ENCODE results near the gene EXOC6B. TPM values are rescaled to one million over a fixed set of nuclear protein-coding genes. Genes with fewer than 3 reads are reported as not detected.
A peak's percentile ranks its signal among the peaks of the same experiment; 100 is the strongest.
"Not testable (repeated sequence)": the region's sequence is repeated elsewhere in the genome, so short reads cannot be mapped to it uniquely, and the experiment has no call there.

EXOC6B gene
- total RNA-seq, 4 donors from 2014 or later = 21.0 to 57.7 (median 36.1) TPM

- intact Hi-C loops (cut with DNase I) = no loop called here
- Histone ChIP-seq H3K27me3 (no peaks in the 10 kb centered on the region), H3K4me3 (no peak overlapping the region), H3K9me3 (no peaks in the 10 kb centered on the region), H3K27ac (no peak overlapping the region), H3K36me3 (no peaks in the 10 kb centered on the region), H3K4me1 (peaks cover 0 to 8% (median 4%) of the 10 kb centered on the region in 3 donors)
- no peak for TF ChIP-seq POLR2A (IDR thresholded peaks at IDR 0.05)
- WGBS, 2 donors = 85 to 93% methylated on average over 2 of the region's 2 CpGs
- DNase-seq = no peak
Measured at GRCh38 chr2:72572501-72572900, 253.3 kb downstream of the EXOC6B start.

GRCh38 chr2:72570413-72570812 lies 255.4 kb downstream of the EXOC6B start:
- no peaks in the 10 kb centered on the region for H3K9me3 ChIP-seq
- 93 to 94% methylated on average over 1 of the region's 1 CpG for WGBS, 2 donors
- DNase-seq = no peak
- TF ChIP-seq CTCF (IDR thresholded peaks at IDR 0.05) (no peak), POLR2A (IDR thresholded peaks at IDR 0.05) (no peak)
- intact Hi-C loops (cut with DNase I) = no loop called here
- H3K4me3 ChIP-seq = no peak overlapping the region
- no peaks in the 10 kb centered on the region for H3K36me3 ChIP-seq
- H3K27ac ChIP-seq = no peak overlapping the region
- no peaks in the 10 kb centered on the region for H3K27me3 ChIP-seq
- no peaks in the 10 kb centered on the region for H3K4me1 ChIP-seq

- peak overlapping the region in 1 of 4 donors; percentile 45 for H3K27ac ChIP-seq
- no peaks in the 10 kb centered on the region for H3K27me3 ChIP-seq
- H3K9me3 ChIP-seq = no peaks in the 10 kb centered on the region
- peaks cover 0 to 23% (median 8%) of the 10 kb centered on the region in 3 donors for H3K4me1 ChIP-seq
- no peak for DNase-seq
- intact Hi-C loops (cut with DNase I) = no loop called here
- H3K36me3 ChIP-seq = peaks cover 0 to 11% (median 0%) of the 10 kb centered on the region in 3 donors
- TF ChIP-seq CTCF (IDR thresholded peaks at IDR 0.05) = no peak
- no peak for TF ChIP-seq POLR2A (IDR thresholded peaks at IDR 0.05)
- no peak overlapping the region for H3K4me3 ChIP-seq
- 49 to 51% methylated on average over 4 of the region's 4 CpGs for WGBS, 2 donors
Measured at GRCh38 chr2:72562451-72563153, 263.2 kb downstream of the EXOC6B start.

- peaks cover 0 to 23% (median 8%) of the 10 kb centered on the region in 3 donors for H3K4me1 ChIP-seq
- WGBS, 2 donors = 63 to 64% methylated on average over 4 of the region's 4 CpGs
- H3K4me3 ChIP-seq = no peak overlapping the region
- H3K27ac ChIP-seq = peak overlapping the region in 1 of 4 donors; percentile 45
- no peaks in the 10 kb centered on the region for H3K27me3 ChIP-seq
- H3K9me3 ChIP-seq = no peaks in the 10 kb centered on the region
- intact Hi-C loops (cut with DNase I) = no loop called here
- TF ChIP-seq POLR2A (IDR thresholded peaks at IDR 0.05) (no peak), CTCF (IDR thresholded peaks at IDR 0.05) (no peak)
- DNase-seq = no peak
- peaks cover 0 to 11% (median 0%) of the 10 kb centered on the region in 3 donors for H3K36me3 ChIP-seq
Measured at GRCh38 chr2:72561621-72562318, 264.1 kb downstream of the EXOC6B start.

GRCh38 chr2:72555943-72556342 lies 269.9 kb downstream of the EXOC6B start:
- H3K4me3 ChIP-seq = no peak overlapping the region
- no peaks in the 10 kb centered on the region for H3K27me3 ChIP-seq
- peaks cover 0 to 7% (median 0%) of the 10 kb centered on the region in 3 donors for H3K4me1 ChIP-seq
- intact Hi-C loops (cut with DNase I) = no loop called here
- H3K27ac ChIP-seq = no peak overlapping the region
- H3K9me3 ChIP-seq = peaks cover 0 to 9% (median 0%) of the 10 kb centered on the region in 3 donors
- DNase-seq = no peak
- TF ChIP-seq CTCF (IDR thresholded peaks at IDR 0.05) = no peak
- TF ChIP-seq POLR2A (IDR thresholded peaks at IDR 0.05) = no peak
- peaks cover 0 to 27% (median 0%) of the 10 kb centered on the region in 3 donors for H3K36me3 ChIP-seq
- WGBS, 2 donors = 92 to 95% methylated on average over 1 of the region's 1 CpG

- H3K27ac ChIP-seq; DNase-seq; H3K9me3 ChIP-seq; H3K27me3 ChIP-seq; H3K4me1 ChIP-seq; H3K4me3 ChIP-seq; intact Hi-C loops (cut with DNase I): not testable (repeated sequence)
- peaks cover 0 to 27% (median 0%) of the 10 kb centered on the region in 3 donors for H3K36me3 ChIP-seq
- WGBS, 2 donors = 90 to 100% methylated on average over 1 of the region's 1 CpG
Measured at GRCh38 chr2:72555363-72555762, 270.5 kb downstream of the EXOC6B start.

GRCh38 chr2:72554910-72555309 lies 270.9 kb downstream of the EXOC6B start:
- H3K27ac ChIP-seq; H3K9me3 ChIP-seq; H3K4me3 ChIP-seq; DNase-seq; H3K4me1 ChIP-seq; H3K27me3 ChIP-seq; intact Hi-C loops (cut with DNase I): not testable (repeated sequence)
- 71 to 100% methylated on average over 1 of the region's 1 CpG for WGBS, 2 donors
- peaks cover 0 to 27% (median 0%) of the 10 kb centered on the region in 3 donors for H3K36me3 ChIP-seq

Data from esophagus squamous epithelium (tissue), 5 donors.